IMR-90 (cell line): ENCODE measurements around the gene TM4SF1. TPM values are rescaled to one million over a fixed set of nuclear protein-coding genes. Genes with fewer than 3 reads are reported as not detected.

Experiments
- ATAC-seq: fragments of 200-7000 bp; cut with Tn5 transposase; 2 replicates; pipeline ENCODE4 v1.9.1; 2020; ENCODE audit warnings: low read depth, mild to moderate bottlenecking, moderate library complexity
- BruUV-seq: library from RNA; stranded (reverse); fragments of 400-500 nt; replicated peaks from 2 replicates; lab custom pipeline; 2021; lab: Mats Ljungman, UMichigan
- CTCF ChIA-PET: fragments of 300-600 bp; formaldehyde crosslinking; extraction: SDS; loops from one replicate; lab custom pipeline; 2021; ENCODE audit warnings: antibody characterized with exemption; lab: Yijun Ruan, JAX
- POLR2A ChIA-PET: fragments of 300-600 bp; sonication (Branson Sonifier 250); formaldehyde crosslinking; loops from one replicate; lab custom pipeline; 2022; ENCODE audit warnings: antibody characterized with exemption; ENCODE audit not compliant: unreplicated experiment; lab: Charles Lee
- DNase-seq: peaks from one replicate; pipeline ENCODE4 v3.0.0; 2013
- H2AFZ ChIP-seq: replicated peaks from 2 replicates; pipeline ENCODE3; 2013; ENCODE audit warnings: low read length, mild to moderate bottlenecking; ENCODE audit not compliant: poor library complexity
- H2AK5ac ChIP-seq: 2 replicates; pipeline ENCODE4 v1.6.1; 2013; ENCODE audit warnings: low read depth, low read length, inconsistent platforms
- H2AK9ac ChIP-seq: replicated peaks from 2 replicates; pipeline ENCODE3; 2013; ENCODE audit warnings: mild to moderate bottlenecking, low read depth, low read length, moderate library complexity; ENCODE audit not compliant: poor library complexity
- H2BK120ac ChIP-seq: 2 replicates; pipeline ENCODE4 v1.6.1; 2013; ENCODE audit warnings: low read depth, low read length, inconsistent platforms
- H2BK15ac ChIP-seq: 3 replicates; pipeline ENCODE4 v1.6.1; 2013; ENCODE audit warnings: low read depth, low read length, inconsistent platforms
- H2BK20ac ChIP-seq: 2 replicates; pipeline ENCODE4 v1.6.1; 2013; ENCODE audit warnings: low read depth, mild to moderate bottlenecking, inconsistent platforms, low read length, moderate library complexity
- H2BK5ac ChIP-seq: 2 replicates; pipeline ENCODE4 v1.6.1; 2013; ENCODE audit warnings: mild to moderate bottlenecking, low read depth, low read length, inconsistent platforms; ENCODE audit not compliant: poor library complexity, severe bottlenecking
- H3K14ac ChIP-seq: replicated peaks from 2 replicates; pipeline ENCODE4 v1.6.1; 2013; ENCODE audit warnings: low read depth, low read length, inconsistent platforms
- H3K18ac ChIP-seq: 2 replicates; pipeline ENCODE4 v1.6.1; 2013; ENCODE audit warnings: low read depth, low read length, control low read depth
- H3K23ac ChIP-seq: 2 replicates; pipeline ENCODE4 v1.6.1; 2013; ENCODE audit warnings: low read depth, low read length, inconsistent platforms
- H3K27ac ChIP-seq: 2 replicates; pipeline ENCODE4 v1.5.1; 2013; ENCODE audit warnings: mild to moderate bottlenecking, control low read depth, low read length; ENCODE audit not compliant: insufficient read depth
- H3K27me3 ChIP-seq: 2 replicates; pipeline ENCODE4 v1.6.1; 2013; ENCODE audit warnings: low read length; ENCODE audit not compliant: control insufficient read depth, insufficient read depth
- H3K36me3 ChIP-seq: 2 replicates; pipeline ENCODE4 v1.6.1; 2013; ENCODE audit warnings: low read length, mixed read lengths; ENCODE audit not compliant: control insufficient read depth, insufficient read depth
- H3K4ac ChIP-seq: 2 replicates; pipeline ENCODE4 v1.6.1; 2013; ENCODE audit warnings: low read depth, low read length, inconsistent platforms
- H3K4me1 ChIP-seq: 2 replicates; pipeline ENCODE4 v1.6.1; 2013; ENCODE audit warnings: low read length, mixed read lengths; ENCODE audit not compliant: control insufficient read depth, insufficient read depth
- H3K4me2 ChIP-seq: 2 replicates; pipeline ENCODE4 v1.6.1; 2013; ENCODE audit warnings: low read depth, mild to moderate bottlenecking, control low read depth, low read length, moderate library complexity
- H3K4me3 ChIP-seq: 2 replicates; pipeline ENCODE4 v1.5.1; 2013; ENCODE audit warnings: low read depth, mild to moderate bottlenecking, control low read depth, low read length, moderate library complexity; ENCODE audit not compliant: insufficient read depth
- H3K56ac ChIP-seq: 2 replicates; pipeline ENCODE4 v1.6.1; 2013; ENCODE audit warnings: low read length, inconsistent platforms; ENCODE audit not compliant: insufficient read depth; ENCODE audit errors: extremely low read depth
- H3K79me1 ChIP-seq, 2 experiments: 2 replicates each; pipeline ENCODE4 v1.6.1; 2013; ENCODE audit warnings: low read length in 2 of 2, inconsistent platforms in 1 of 2, low read depth in 1 of 2
- H3K9ac ChIP-seq: 2 replicates; pipeline ENCODE4 v1.6.1; 2013; ENCODE audit warnings: low read depth, low read length, control low read depth
- H3K9me1 ChIP-seq: 2 replicates; pipeline ENCODE4 v1.6.1; 2013; ENCODE audit warnings: low read length, inconsistent platforms; ENCODE audit not compliant: insufficient read depth
- H3K9me3 ChIP-seq: 2 replicates; pipeline ENCODE4 v1.6.1; 2013; ENCODE audit warnings: low read length; ENCODE audit not compliant: control insufficient read depth, insufficient read depth
- H4K20me1 ChIP-seq: 2 replicates; pipeline ENCODE4 v1.6.1; 2013; ENCODE audit warnings: low read length, inconsistent platforms; ENCODE audit not compliant: insufficient read depth
- H4K5ac ChIP-seq: 2 replicates; pipeline ENCODE4 v1.6.1; 2013; ENCODE audit warnings: mild to moderate bottlenecking, low read depth, low read length, control low read depth
- H4K8ac ChIP-seq, 2 experiments: 2 replicates each; pipeline ENCODE4 v1.6.1; 2013; ENCODE audit warnings: low read depth in 2 of 2, low read length in 2 of 2, control low read depth in 1 of 2, inconsistent platforms in 1 of 2
- H4K91ac ChIP-seq: 2 replicates; pipeline ENCODE4 v1.6.1; 2013; ENCODE audit warnings: low read depth, low read length, inconsistent platforms; ENCODE audit not compliant: insufficient read depth
- BHLHE40 ChIP-seq: fragments of 150-350 bp; IDR thresholded peaks from 2 replicates; pipeline ENCODE4 v1.6.1; 2016; ENCODE audit warnings: mild to moderate bottlenecking, low read depth, low read length
- CEBPB ChIP-seq: IDR thresholded peaks from 2 replicates; pipeline ENCODE4 v1.6.1; 2012; ENCODE audit warnings: low read depth, low read length, improper control_type of control experiment
- CHD1 ChIP-seq: IDR thresholded peaks from 2 replicates; pipeline ENCODE4 v1.6.1; 2012; ENCODE audit warnings: low read depth, low read length, improper control_type of control experiment
- FOS ChIP-seq: fragments of 150-350 bp; IDR thresholded peaks from 2 replicates; pipeline ENCODE4 v1.6.1; 2016; ENCODE audit warnings: low read depth, low read length
- MAZ ChIP-seq: IDR thresholded peaks from 2 replicates; pipeline ENCODE4 v1.6.1; 2012; ENCODE audit warnings: low read depth, mild to moderate bottlenecking, low read length, improper control_type of control experiment, moderate library complexity, borderline replicate concordance
- MXI1 ChIP-seq: IDR thresholded peaks from 2 replicates; pipeline ENCODE4 v1.6.1; 2012; ENCODE audit warnings: low read depth, mild to moderate bottlenecking, low read length, moderate library complexity, borderline replicate concordance
- NFE2L2 ChIP-seq: fragments of 150-350 bp; IDR thresholded peaks from 2 replicates; pipeline ENCODE4 v1.6.1; 2016; ENCODE audit warnings: low read depth, mild to moderate bottlenecking, low read length
- POLR2A ChIP-seq: IDR thresholded peaks from 2 replicates; pipeline ENCODE4 v1.6.1; 2012; ENCODE audit warnings: mild to moderate bottlenecking, low read depth, low read length
- RAD21 ChIP-seq: IDR thresholded peaks from 2 replicates; pipeline ENCODE4 v1.6.1; 2012; ENCODE audit warnings: low read length, improper control_type of control experiment
- RCOR1 ChIP-seq: IDR thresholded peaks from 2 replicates; pipeline ENCODE4 v1.6.1; 2012; ENCODE audit warnings: mild to moderate bottlenecking, low read length, improper control_type of control experiment; ENCODE audit not compliant: insufficient replicate concordance
- SMC3 ChIP-seq: fragments of 150-350 bp; IDR thresholded peaks from 2 replicates; pipeline ENCODE4 v1.6.1; 2016; ENCODE audit warnings: low read depth, mild to moderate bottlenecking, antibody characterized with exemption, low read length, moderate library complexity
- WGBS, 2 experiments: methylation state at CpG; one replicate each; pipeline versions ENCODE4 v1.1.5 to v1.1.7; 2013; ENCODE audit warnings: missing lambda C conversion rate in 2 of 2; ENCODE audit not compliant: insufficient read length in 1 of 2; ENCODE audit errors: extremely low coverage in 2 of 2; 5-methylcytosine and 5-hydroxymethylcytosine counted together
- dilution Hi-C: fragments of 300-500 bp; cut with HindIII; formaldehyde crosslinking; loops from one replicate; pipeline ENCODE4 v1.14.3; 2018; ENCODE audit warnings: low sequenced_read_pairs; ENCODE audit not compliant: unreplicated experiment
- in situ Hi-C: fragments of 300-500 bp; cut with MboI; formaldehyde crosslinking; loops from 3 replicates; pipeline ENCODE4 v1.14.3; 2019; ENCODE audit warnings: low sequenced_read_pairs, inconsistent platforms, mixed read lengths
- intact Hi-C: fragments of 100-400 bp; cut with micrococcal nuclease; formaldehyde crosslinking; loops from 2 replicates; pipeline ENCODE4 v1.10.0; 2022
- polyA plus RNA-seq, 3 experiments: library from polyadenylated mRNA; depleted of rRNA; stranded (reverse); fragments of >200 nt; gene quantifications; 2 replicates each; pipeline ENCODE4 v1.2.3, GENCODE V29; 2012; ENCODE audit warnings: low replicate concordance in 1 of 3
- total RNA-seq: library from RNA; depleted of rRNA; stranded (reverse); fragments of >200 nt; gene quantifications from 2 replicates; pipeline ENCODE4 v1.2.3, GENCODE V29; 2012
- TF ChIP-seq, protein P1 (sequence below): conservative IDR thresholded peaks from 2 replicates; pipeline ENCODE4 v1.5.1; 2012; ENCODE audit warnings: mild to moderate bottlenecking, low read depth, low read length, improper control_type of control experiment
- TF ChIP-seq, protein P2 (sequence below): fragments of 150-350 bp; IDR thresholded peaks from 2 replicates; pipeline ENCODE4 v1.6.1; 2017; ENCODE audit warnings: mild to moderate bottlenecking, antibody characterized with exemption, low read length, low read depth
- TF ChIP-seq, protein P3 (sequence below): fragments of 150-350 bp; IDR thresholded peaks from 2 replicates; pipeline ENCODE4 v1.6.1; 2016; ENCODE audit warnings: low read depth, mild to moderate bottlenecking, low read length, moderate library complexity, borderline replicate concordance

TM4SF1 gene
- total and polyA plus RNA-seq, 2 of the 4 experiments (the other 2 are of a cell fraction) = 232 to 302 TPM

DNA sequence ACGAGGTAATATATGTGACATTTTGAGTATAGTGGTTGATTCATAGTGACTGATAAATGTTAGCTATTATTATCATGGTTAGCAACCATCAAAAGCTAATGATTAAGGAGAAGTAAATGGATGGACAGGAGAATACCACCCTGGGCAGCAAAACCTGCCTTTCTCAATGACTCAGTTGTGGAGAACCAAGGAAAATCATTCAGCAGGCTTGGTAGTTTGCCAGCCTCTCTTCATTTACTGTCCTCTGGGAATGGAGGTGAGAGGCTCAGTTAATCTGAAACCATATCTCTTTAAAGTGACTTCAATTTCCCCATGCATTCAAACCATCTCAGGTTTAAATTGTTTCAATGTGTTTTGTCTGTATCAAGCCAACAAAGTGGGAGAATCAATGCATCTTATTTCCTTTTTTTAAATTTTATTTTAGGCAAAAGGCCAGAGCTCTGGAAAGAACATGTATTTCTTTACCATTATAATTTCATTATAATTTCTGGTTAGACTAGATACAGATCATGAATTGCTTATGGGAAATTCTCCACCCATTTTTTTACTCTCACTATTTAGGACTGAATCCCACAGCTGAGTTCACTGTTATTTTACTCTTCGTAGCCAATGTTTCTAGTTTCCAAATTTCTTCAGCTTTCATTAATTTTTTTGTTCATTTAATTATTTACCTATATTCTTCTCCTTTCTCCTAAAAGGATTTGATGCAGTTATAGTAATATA is 46.7 kb downstream of the TM4SF1 start (continued):
- TF ChIP-seq MAZ = no peak

GRCh38 chr3:149327156-149327555 is 50.3 kb downstream of the TM4SF1 start:
- Histone ChIP-seq H4K5ac (no peak overlapping the region), H3K27ac (no peak overlapping the region), H3K9me3 (no peaks in the 10 kb centered on the region), H2BK20ac (no peak overlapping the region), H3K9ac (no peak overlapping the region), H3K4ac (no peak overlapping the region), H2BK15ac (no peak overlapping the region), H2AFZ (no peak overlapping the region), H3K14ac (no peak overlapping the region), H3K18ac (no peak overlapping the region), H4K8ac (no peak overlapping the region), H3K23ac (no peak overlapping the region), H2BK120ac (no peak overlapping the region), H3K56ac (no peak overlapping the region), H3K79me1 (no peaks in the 10 kb centered on the region), H3K27me3 (no peaks in the 10 kb centered on the region), H3K36me3 (no peaks in the 10 kb centered on the region), H3K4me3 (no peak overlapping the region), H4K91ac (no peak overlapping the region), H3K9me1 (no peaks in the 10 kb centered on the region), H3K4me2 (no peak overlapping the region), H3K4me1 (no peaks in the 10 kb centered on the region), H4K20me1 (no peaks in the 10 kb centered on the region), H2AK9ac (no peak overlapping the region), H2AK5ac (no peak overlapping the region), H2BK5ac (no peak overlapping the region)
- intact Hi-C loops (no loop called here), in situ Hi-C loops (no loop called here), dilution Hi-C loops (no loop called here)
- ChIA-PET CTCF (no interaction called here), POLR2A (no interaction called here)
- WGBS, 2 experiments = no CpG with 5 or more reads among the region's 2 CpGs
- no peak for ATAC-seq
- no peak for DNase-seq
- no TSS peak for BruUV-seq
- TF ChIP-seq RCOR1 (no peak), MXI1 (no peak), RAD21 (no peak), CHD1 (no peak), NFE2L2 (no peak), BHLHE40 (no peak), CEBPB (no peak), FOS (no peak), SMC3 (no peak), POLR2A (no peak)
- TF ChIP-seq, protein P1, sequence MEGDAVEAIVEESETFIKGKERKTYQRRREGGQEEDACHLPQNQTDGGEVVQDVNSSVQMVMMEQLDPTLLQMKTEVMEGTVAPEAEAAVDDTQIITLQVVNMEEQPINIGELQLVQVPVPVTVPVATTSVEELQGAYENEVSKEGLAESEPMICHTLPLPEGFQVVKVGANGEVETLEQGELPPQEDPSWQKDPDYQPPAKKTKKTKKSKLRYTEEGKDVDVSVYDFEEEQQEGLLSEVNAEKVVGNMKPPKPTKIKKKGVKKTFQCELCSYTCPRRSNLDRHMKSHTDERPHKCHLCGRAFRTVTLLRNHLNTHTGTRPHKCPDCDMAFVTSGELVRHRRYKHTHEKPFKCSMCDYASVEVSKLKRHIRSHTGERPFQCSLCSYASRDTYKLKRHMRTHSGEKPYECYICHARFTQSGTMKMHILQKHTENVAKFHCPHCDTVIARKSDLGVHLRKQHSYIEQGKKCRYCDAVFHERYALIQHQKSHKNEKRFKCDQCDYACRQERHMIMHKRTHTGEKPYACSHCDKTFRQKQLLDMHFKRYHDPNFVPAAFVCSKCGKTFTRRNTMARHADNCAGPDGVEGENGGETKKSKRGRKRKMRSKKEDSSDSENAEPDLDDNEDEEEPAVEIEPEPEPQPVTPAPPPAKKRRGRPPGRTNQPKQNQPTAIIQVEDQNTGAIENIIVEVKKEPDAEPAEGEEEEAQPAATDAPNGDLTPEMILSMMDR = no peak
- TF ChIP-seq, protein P2, sequence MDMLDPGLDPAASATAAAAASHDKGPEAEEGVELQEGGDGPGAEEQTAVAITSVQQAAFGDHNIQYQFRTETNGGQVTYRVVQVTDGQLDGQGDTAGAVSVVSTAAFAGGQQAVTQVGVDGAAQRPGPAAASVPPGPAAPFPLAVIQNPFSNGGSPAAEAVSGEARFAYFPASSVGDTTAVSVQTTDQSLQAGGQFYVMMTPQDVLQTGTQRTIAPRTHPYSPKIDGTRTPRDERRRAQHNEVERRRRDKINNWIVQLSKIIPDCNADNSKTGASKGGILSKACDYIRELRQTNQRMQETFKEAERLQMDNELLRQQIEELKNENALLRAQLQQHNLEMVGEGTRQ = no peak
- TF ChIP-seq, protein P3, sequence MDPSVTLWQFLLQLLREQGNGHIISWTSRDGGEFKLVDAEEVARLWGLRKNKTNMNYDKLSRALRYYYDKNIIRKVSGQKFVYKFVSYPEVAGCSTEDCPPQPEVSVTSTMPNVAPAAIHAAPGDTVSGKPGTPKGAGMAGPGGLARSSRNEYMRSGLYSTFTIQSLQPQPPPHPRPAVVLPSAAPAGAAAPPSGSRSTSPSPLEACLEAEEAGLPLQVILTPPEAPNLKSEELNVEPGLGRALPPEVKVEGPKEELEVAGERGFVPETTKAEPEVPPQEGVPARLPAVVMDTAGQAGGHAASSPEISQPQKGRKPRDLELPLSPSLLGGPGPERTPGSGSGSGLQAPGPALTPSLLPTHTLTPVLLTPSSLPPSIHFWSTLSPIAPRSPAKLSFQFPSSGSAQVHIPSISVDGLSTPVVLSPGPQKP = no peak
